ENCODE data around the gene NKTR.

The NKTR gene

GRCh38 chr3:42697289-42698051, 97.0 kb downstream of the NKTR start:
- no peak for DNase-seq

All from activated CD8-positive, alpha-beta memory T cell treated with anti-CD3 and anti-CD28 coated beads, Interleukin-2, amount 50 U/mL, for 4 hours (primary cell).